Esophagus squamous epithelium (tissue), 4 donors: ENCODE data around the gene MCM6.

Experiments used
- POLR2A ChIP-seq, 4 donors: fragments of 450-650 bp; IDR thresholded peaks; one replicate each; pipeline ENCODE4 v1.6.1; 2017; ENCODE audit warnings: antibody characterized with exemption in 4 of 4, mild to moderate bottlenecking in 4 of 4, moderate library complexity in 3 of 4
- TF ChIP-seq, protein P1 (sequence below), 6 experiments: fragments of 450-650 bp in 4 of 6; fragments of 200-600 bp in 2 of 6; sonication (generic) in 2 of 6; IDR thresholded peaks; one replicate each; pipeline ENCODE4 v1.5.1; 2016 to 2019; ENCODE audit warnings: antibody characterized with exemption in 6 of 6, mild to moderate bottlenecking in 4 of 6, moderate library complexity in 4 of 6

DNA sequence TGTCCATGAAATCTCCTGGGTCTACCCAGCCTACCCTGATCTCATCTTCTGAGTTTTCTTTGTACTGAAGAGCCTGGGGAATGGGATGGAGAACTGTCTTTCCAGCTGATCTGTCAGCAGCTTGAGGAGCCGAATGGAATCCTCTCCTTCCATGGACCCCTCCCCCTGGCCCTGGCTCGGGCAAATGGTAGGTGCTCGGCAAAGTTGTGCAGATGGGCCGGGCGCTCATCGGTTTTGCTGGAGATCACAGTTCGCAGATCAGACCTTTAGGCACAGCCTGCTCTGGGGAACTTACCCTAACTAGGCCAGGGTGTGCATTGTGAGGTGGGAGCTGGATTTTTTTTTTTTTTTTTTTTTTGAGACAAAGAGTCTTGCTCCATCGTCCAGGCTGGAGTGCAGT, 79.6 kb downstream of the MCM6 start:
- TF ChIP-seq, protein P1, sequence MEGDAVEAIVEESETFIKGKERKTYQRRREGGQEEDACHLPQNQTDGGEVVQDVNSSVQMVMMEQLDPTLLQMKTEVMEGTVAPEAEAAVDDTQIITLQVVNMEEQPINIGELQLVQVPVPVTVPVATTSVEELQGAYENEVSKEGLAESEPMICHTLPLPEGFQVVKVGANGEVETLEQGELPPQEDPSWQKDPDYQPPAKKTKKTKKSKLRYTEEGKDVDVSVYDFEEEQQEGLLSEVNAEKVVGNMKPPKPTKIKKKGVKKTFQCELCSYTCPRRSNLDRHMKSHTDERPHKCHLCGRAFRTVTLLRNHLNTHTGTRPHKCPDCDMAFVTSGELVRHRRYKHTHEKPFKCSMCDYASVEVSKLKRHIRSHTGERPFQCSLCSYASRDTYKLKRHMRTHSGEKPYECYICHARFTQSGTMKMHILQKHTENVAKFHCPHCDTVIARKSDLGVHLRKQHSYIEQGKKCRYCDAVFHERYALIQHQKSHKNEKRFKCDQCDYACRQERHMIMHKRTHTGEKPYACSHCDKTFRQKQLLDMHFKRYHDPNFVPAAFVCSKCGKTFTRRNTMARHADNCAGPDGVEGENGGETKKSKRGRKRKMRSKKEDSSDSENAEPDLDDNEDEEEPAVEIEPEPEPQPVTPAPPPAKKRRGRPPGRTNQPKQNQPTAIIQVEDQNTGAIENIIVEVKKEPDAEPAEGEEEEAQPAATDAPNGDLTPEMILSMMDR (IDR thresholded peaks at IDR 0.05): no peak
- TF ChIP-seq POLR2A (IDR thresholded peaks at IDR 0.05): no peak
